Measurements from ENCODE around the gene CFAP46. TPM values are rescaled to one million over a fixed set of nuclear protein-coding genes. Genes with fewer than 3 reads are reported as not detected.

The CFAP46 gene
- total RNA-seq, 4 donors from 2014 or later: not detected

DNA sequence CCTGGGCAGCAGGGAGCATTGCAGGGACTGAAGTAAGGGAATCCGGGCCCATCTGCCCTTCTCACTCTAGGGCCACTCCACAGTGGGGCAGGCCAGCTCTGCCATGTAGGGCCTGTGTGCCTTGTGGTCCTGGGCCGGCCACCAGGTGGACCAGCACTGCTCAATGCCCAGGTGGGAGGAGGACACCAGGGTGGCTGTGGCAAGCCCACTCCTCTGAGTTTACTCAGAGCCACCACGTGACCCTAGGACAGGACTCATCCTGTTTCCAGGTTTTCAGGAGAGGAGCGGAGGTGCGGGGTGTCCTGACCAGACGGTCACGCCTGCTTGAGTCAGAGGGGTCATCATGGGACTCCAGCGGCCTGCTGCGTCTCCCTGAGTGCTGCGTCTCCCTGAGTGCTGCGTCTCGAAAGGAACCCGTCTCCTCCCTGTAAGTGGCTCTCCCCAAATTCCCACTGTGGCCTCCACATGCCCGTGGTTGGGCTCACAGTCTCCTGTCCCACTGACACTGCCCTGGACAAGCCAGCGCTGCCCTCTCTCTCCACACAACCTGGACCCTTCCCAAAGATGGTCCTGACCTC lies 2.9 kb downstream of the CFAP46 start:
- Histone ChIP-seq H3K27ac (no peak overlapping the region), H3K36me3 (no peaks in the 10 kb centered on the region), H3K27me3 (peaks cover 0 to 13% of the 10 kb centered on the region in 2 donors), H3K4me1 (peaks cover 0 to 12% (median 4%) of the 10 kb centered on the region in 4 donors), H3K9me3 (no peaks in the 10 kb centered on the region), H3K4me3 (no peak overlapping the region)
- DNase-seq: no peak
- no peak for TF ChIP-seq POLR2A (IDR thresholded peaks at IDR 0.05)
- TF ChIP-seq, protein P1, sequence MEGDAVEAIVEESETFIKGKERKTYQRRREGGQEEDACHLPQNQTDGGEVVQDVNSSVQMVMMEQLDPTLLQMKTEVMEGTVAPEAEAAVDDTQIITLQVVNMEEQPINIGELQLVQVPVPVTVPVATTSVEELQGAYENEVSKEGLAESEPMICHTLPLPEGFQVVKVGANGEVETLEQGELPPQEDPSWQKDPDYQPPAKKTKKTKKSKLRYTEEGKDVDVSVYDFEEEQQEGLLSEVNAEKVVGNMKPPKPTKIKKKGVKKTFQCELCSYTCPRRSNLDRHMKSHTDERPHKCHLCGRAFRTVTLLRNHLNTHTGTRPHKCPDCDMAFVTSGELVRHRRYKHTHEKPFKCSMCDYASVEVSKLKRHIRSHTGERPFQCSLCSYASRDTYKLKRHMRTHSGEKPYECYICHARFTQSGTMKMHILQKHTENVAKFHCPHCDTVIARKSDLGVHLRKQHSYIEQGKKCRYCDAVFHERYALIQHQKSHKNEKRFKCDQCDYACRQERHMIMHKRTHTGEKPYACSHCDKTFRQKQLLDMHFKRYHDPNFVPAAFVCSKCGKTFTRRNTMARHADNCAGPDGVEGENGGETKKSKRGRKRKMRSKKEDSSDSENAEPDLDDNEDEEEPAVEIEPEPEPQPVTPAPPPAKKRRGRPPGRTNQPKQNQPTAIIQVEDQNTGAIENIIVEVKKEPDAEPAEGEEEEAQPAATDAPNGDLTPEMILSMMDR (IDR thresholded peaks at IDR 0.05): no peak

DNA sequence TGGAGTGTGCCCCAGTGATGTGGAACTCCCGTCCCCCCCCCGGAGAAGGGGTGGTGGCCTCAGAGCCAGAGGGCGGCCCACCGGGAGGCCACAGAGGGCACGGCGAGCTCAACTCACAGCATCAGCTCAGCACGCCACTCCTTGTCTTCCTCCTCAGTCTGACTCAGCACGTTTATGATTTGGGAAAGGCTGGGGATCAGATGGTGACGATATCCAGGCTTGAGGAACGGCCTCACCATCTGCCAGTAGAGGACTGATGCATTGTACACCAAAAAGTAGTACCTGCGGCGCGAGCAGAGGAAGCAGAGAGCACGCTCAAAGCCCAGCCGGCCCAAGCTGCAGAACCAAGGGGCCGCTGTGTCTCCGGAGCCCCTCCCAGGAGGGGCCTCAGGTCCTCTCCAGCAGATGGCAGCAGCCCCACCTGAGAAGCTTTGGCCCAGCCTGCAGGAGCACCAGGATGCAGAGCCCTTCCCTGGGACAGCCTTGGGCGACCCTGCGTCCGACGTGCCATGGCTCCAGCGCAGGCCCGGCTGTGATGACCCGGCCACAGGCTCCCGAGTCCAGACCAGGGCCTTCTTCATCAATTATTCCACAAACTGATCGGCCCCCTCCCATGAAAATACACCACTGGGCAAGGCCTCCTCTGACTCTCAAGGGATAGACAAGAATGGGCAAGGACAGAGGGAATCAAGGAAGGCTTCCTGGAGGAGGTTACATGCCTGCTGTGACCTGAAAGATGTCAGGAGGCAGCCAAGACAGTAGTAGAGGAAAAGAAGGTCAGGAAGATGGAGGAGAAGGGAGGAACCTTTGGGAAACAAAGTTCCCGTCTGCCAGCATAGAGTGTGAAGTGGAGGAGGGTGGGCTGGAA lies 3.7 kb downstream of the CFAP46 start:
- no peak for DNase-seq
- no peak overlapping the region for H3K27ac ChIP-seq
- H3K27me3 ChIP-seq: peaks cover 0 to 13% of the 10 kb centered on the region in 2 donors

DNA sequence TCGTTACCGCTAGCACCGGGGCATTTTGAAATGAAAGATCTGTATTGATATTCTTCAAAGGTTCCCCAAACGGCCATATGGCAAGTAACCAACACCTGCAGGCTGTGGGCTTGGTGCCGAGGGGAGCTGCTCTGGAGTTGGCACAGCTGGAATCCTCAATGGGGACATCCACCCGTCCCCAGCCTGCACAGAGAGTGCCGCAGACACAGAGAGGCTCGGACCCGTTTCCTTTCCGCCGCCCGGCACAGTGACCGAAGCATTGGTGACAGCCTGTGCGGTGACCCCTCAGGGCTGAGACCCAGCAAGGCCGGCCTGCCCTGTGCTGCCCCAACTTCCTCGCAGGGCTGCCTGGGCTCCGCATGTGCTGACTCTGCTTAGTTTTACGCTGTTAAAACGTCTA lies 4.5 kb downstream of the CFAP46 start:
- Histone ChIP-seq H3K27me3 (peaks cover 0 to 10% of the 10 kb centered on the region in 2 donors), H3K9me3 (no peaks in the 10 kb centered on the region), H3K4me1 (peaks cover 0 to 9% (median 4%) of the 10 kb centered on the region in 4 donors), H3K27ac (no peak overlapping the region), H3K4me3 (no peak overlapping the region), H3K36me3 (no peaks in the 10 kb centered on the region)
- TF ChIP-seq POLR2A (IDR thresholded peaks at IDR 0.05): no peak
- TF ChIP-seq, protein P1 (IDR thresholded peaks at IDR 0.05): no peak
- no peak for DNase-seq

More for the DNA sequence above, 3.7 kb downstream of the CFAP46 start:
- Histone ChIP-seq H3K36me3 (no peaks in the 10 kb centered on the region), H3K4me1 (peaks cover 0 to 12% (median 4%) of the 10 kb centered on the region in 4 donors), H3K4me3 (no peak overlapping the region), H3K9me3 (no peaks in the 10 kb centered on the region)
- TF ChIP-seq, protein P1 (IDR thresholded peaks at IDR 0.05): no peak
- no peak for TF ChIP-seq POLR2A (IDR thresholded peaks at IDR 0.05)

DNA sequence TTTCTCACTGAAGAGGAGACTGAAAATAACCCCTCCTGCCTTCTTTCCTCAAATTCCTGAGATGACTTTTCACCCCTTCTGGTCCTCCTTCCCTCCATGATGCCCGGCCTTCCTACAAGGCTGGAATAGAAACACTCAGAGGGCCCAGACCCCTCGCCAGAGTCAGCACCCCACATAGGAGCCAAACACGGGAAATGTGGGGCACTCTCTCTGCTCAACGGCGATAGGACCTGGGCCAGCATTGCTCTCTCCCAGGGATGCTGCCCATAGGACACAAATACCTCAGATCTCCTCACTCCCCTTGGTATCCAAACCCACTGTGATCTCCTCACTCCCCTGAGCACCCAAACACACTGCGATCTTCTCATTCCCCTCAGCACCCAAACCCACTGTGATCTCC lies 7.4 kb downstream of the CFAP46 start:
- Histone ChIP-seq H3K36me3 (no peaks in the 10 kb centered on the region), H3K4me1 (no peaks in the 10 kb centered on the region), H3K9me3 (no peaks in the 10 kb centered on the region), H3K4me3 (no peak overlapping the region), H3K27ac (no peak overlapping the region), H3K27me3 (no peaks in the 10 kb centered on the region)
- TF ChIP-seq, protein P1 (IDR thresholded peaks at IDR 0.05): no peak
- TF ChIP-seq POLR2A (IDR thresholded peaks at IDR 0.05): no peak
- no peak for DNase-seq

DNA sequence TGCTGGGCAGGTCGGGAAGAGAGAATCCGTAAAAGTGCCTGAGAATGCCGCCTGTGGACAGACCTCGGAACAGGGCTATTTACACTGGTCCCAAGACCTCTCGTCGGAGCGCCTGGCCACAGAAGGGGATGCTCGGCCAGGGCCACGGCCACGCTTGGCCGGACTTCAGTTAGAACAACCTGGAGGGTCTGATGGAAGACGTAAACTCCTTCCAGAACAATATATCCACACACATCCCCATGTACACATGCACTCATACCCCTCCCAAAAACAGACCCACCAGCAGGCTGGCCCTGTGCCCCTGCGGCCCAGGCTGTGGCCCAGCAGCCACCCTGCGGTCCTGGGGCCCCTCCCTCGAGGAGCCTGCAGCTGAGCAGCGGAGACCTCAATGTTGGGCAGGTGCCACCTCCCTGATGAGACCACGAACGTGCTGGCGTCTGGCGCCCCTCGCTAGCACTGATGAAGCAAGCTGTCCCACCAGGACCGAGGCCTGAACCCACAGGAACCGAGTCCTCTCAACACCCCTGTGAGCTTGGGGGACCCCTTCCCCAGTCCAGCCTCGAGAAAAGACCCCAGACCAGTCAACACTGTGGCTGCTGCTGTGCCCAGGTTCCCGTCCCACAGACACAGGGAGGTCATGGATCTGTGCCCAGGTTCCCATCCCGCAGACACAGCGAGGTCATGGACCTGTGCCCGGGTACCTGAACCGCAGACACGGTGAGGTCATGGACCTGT lies 8.9 kb downstream of the CFAP46 start:
- no peak overlapping the region for H3K27ac ChIP-seq
- TF ChIP-seq POLR2A (IDR thresholded peaks at IDR 0.05): no peak
- TF ChIP-seq, protein P1 (IDR thresholded peaks at IDR 0.05): no peak
- no peaks in the 10 kb centered on the region for H3K9me3 ChIP-seq
- no peak overlapping the region for H3K4me3 ChIP-seq
- H3K36me3 ChIP-seq: no peaks in the 10 kb centered on the region
- no peaks in the 10 kb centered on the region for H3K27me3 ChIP-seq
- H3K4me1 ChIP-seq: no peaks in the 10 kb centered on the region
- DNase-seq: no peak

Measured in Peyer's patch (tissue), 4 donors.